Ascending aorta (tissue), 2 donors: ENCODE measurements around the gene MKNK2. TPM values are rescaled to one million over a fixed set of nuclear protein-coding genes. Genes with fewer than 3 reads are reported as not detected.
A peak's percentile ranks its signal among the peaks of the same experiment; 100 is the strongest.

ENCODE experiments used
- DNase-seq, 2 donors: peaks; one replicate each; pipeline ENCODE4 v3.0.0-alpha.2; 2019; ENCODE audit warnings: low spot score in 2 of 2
- H3K27ac ChIP-seq, 2 donors: fragments of 200-600 bp; sonication (generic); one replicate each; pipeline ENCODE4 v1.5.1; 2016 to 2017; ENCODE audit warnings: mild to moderate bottlenecking in 1 of 2
- H3K27me3 ChIP-seq: fragments of 200-600 bp; sonication (generic); one replicate; pipeline ENCODE4 v1.5.1; 2017
- H3K36me3 ChIP-seq, 2 donors: fragments of 200-600 bp; sonication (generic); one replicate each; pipeline ENCODE4 v1.5.1; 2016
- H3K4me1 ChIP-seq, 2 donors: fragments of 200-600 bp; sonication (generic); one replicate each; pipeline ENCODE4 v1.5.1; 2016 to 2017; ENCODE audit warnings: mild to moderate bottlenecking in 1 of 2
- H3K4me3 ChIP-seq, 2 donors: fragments of 200-600 bp; sonication (generic); one replicate each; pipeline ENCODE4 v1.5.1; 2016 to 2017; ENCODE audit warnings: mild to moderate bottlenecking in 1 of 2
- H3K9me3 ChIP-seq, 2 donors: fragments of 200-600 bp; sonication (generic); one replicate each; pipeline ENCODE4 v1.5.1; 2016
- intact Hi-C: fragments of 100-400 bp; cut with DNase I; formaldehyde crosslinking; loops from one replicate; pipeline ENCODE4 v1.15.1; 2023
- total RNA-seq: library from RNA; depleted of rRNA; stranded (reverse); fragments of >200 nt; gene quantifications from one replicate; pipeline ENCODE4 v1.1.0, GENCODE V29; 2016
- TF ChIP-seq, protein P1 (sequence below), 3 experiments: fragments of 200-600 bp in 2 of 3; fragments of 450-650 bp in 1 of 3; sonication (generic) in 2 of 3; IDR thresholded peaks; one replicate each; pipeline ENCODE4 v1.5.1; 2016 to 2019; ENCODE audit warnings: antibody characterized with exemption in 3 of 3, mild to moderate bottlenecking in 1 of 3, moderate library complexity in 1 of 3

The MKNK2 gene
- total RNA-seq, 1 donor from 2014 or later: 228 TPM

DNA sequence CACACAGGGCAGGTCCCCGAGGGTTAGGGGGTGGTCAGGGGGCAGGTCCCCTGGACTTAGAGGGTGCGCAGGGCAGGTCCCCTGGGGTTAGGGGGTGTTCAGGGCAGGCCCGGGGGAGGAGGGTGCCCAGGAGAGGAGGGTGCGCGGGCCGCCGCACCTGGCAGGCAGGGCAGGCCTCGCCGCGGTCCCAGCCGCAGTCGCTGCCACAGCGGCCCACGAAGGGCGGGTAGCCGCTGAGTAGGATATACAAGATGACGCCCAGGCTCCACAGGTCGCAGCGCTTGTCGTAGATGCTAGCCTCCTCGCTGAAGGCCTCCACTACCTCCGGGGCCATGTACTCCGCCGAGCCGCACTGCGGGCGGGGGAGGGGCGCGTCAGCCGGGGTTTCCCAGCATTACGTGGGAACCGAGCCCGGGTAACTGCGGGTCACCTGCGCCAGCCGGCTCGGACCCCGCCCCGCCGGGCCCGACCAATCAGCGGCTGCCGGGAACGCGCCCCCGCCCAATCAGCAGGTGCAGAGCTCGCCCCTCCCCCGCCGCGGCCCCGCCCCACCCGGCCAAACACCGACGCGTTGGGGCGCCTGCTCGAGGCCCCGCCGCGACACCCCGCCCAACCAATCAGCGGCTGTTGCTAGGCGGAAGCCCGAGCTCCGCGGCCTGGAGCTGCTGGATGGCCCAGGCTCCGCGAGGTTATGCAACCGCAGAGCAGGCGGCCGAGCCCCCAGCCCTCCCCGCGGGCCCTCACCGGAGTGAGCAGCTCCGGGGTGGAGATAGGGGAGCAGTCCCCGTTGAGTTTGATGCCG lies 9.2 kb downstream of the MKNK2 start:
- Histone ChIP-seq H3K27me3 (no peaks in the 10 kb centered on the region), H3K4me3 (peak overlapping the region; percentile 4 to 57), H3K9me3 (no peaks in the 10 kb centered on the region), H3K36me3 (peaks cover 63 to 75% of the 10 kb centered on the region in 2 donors), H3K4me1 (peaks cover 18 to 27% of the 10 kb centered on the region in 2 donors), H3K27ac (peak overlapping the region; percentile 91 to 94)
- DNase-seq: peak; percentile 94 to 99
- intact Hi-C loops: loop anchor here (1.0 kb wide), 3 partner anchors 9 to 19 kb away; partner anchors contain the start of gene MKNK2
- TF ChIP-seq, protein P1, sequence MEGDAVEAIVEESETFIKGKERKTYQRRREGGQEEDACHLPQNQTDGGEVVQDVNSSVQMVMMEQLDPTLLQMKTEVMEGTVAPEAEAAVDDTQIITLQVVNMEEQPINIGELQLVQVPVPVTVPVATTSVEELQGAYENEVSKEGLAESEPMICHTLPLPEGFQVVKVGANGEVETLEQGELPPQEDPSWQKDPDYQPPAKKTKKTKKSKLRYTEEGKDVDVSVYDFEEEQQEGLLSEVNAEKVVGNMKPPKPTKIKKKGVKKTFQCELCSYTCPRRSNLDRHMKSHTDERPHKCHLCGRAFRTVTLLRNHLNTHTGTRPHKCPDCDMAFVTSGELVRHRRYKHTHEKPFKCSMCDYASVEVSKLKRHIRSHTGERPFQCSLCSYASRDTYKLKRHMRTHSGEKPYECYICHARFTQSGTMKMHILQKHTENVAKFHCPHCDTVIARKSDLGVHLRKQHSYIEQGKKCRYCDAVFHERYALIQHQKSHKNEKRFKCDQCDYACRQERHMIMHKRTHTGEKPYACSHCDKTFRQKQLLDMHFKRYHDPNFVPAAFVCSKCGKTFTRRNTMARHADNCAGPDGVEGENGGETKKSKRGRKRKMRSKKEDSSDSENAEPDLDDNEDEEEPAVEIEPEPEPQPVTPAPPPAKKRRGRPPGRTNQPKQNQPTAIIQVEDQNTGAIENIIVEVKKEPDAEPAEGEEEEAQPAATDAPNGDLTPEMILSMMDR (IDR thresholded peaks at IDR 0.05): no peak

DNA sequence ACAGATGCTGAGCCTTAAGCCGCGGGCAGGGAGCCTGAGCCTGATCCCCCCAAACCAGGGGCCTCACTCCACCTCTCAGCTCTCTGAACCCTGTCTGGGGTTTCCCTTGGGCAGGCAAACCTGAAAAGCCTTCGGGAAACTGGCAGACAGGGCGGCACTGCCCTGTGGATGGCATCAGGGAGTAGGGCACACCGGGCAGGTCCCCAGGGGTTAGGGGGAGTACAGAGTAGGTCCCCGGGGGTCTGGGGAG lies 9.7 kb downstream of the MKNK2 start:
- TF ChIP-seq, protein P1 (IDR thresholded peaks at IDR 0.05): no peak
- H3K9me3 ChIP-seq: no peaks in the 10 kb centered on the region
- peaks cover 16 to 25% of the 10 kb centered on the region in 2 donors for H3K4me1 ChIP-seq
- H3K27ac ChIP-seq: peak overlapping the region; percentile 91 to 94
- DNase-seq: no peak
- peak overlapping the region in 1 of 2 donors; percentile 53 for H3K4me3 ChIP-seq
- peaks cover 58 to 74% of the 10 kb centered on the region in 2 donors for H3K36me3 ChIP-seq
- H3K27me3 ChIP-seq: no peaks in the 10 kb centered on the region
- intact Hi-C loops: no loop called here

DNA sequence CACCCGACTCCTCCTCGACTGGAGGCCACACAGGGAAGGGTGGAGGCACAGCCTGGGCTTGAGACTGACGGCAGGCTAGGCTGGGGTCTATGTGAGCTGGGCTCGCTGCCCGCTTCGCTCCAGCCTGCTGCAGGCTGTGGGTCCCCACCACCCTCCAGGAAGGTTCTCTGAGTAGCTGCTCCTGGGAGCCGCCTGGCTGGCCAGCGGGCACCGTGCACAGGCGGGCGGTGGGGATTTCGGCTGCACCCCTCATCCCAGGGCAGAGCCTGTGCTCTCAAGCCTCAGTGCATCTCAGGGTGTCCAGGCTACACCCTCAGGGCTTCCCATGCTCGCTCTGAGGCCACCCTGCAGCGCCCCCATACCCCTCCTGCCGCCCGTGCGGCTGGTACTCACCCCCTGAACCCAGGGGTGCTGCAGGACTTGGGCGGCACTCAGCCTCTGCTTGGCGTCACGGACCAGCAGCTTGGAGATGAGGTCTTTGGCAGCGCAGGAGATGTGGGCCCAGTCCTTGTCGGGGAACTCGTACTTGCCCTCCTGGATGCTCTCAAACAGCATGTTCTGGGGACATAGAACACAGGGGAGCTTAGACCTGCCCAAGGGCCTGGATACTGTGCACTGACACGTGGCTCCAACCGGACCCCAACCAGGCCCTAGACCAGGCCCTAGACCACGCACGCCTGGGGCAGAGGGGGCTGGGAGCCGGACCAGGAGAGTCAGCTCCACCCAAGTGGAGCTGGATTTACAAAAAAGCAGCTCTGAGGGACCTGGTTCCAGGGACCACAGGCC lies 10.2 kb downstream of the MKNK2 start:
- Histone ChIP-seq H3K4me3 (peak overlapping the region in 1 of 2 donors; percentile 53), H3K27ac (peak overlapping the region; percentile 91 to 94), H3K4me1 (peaks cover 16 to 25% of the 10 kb centered on the region in 2 donors), H3K27me3 (no peaks in the 10 kb centered on the region), H3K9me3 (peaks cover 2 to 3% of the 10 kb centered on the region in 2 donors), H3K36me3 (peaks cover 53 to 69% of the 10 kb centered on the region in 2 donors)
- TF ChIP-seq, protein P1 (IDR thresholded peaks at IDR 0.05): no peak
- no peak for DNase-seq
- intact Hi-C loops: no loop called here

DNA sequence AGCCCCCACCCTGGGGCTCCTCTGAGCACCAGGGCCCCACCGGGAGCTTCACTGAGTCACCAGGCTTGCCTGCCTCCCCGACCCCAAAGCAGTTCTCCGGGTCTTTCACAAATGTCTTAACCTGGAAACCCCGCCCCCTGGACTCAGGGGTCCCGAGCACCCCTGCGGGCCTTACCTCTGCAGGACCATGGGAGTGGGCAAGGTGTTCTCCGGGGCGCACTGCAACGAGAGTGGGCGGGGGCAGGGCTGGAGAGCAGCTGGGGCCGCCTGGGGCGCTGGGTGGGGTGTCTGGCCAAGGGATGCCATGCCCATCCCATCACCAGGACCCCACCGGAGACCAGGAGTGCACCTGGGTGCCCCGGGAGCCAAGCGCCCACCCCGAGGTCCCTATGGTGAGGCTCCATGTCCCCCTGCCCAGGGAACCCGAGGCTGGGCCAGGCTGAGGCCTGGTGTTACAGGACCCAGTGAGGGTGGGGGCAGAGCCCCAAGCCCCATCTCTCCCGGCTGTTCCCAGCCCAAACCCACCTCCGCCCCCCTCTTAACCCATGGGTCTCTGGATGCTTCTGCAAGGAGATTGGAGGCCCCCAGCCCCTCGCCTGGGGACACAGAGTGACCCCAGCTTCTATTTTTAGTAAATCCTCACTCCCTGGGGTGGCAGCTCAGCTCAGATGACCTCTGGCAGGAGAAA lies 10.9 kb downstream of the MKNK2 start:
- TF ChIP-seq, protein P1 (IDR thresholded peaks at IDR 0.05): no peak
- Histone ChIP-seq H3K9me3 (peaks cover 4 to 9% of the 10 kb centered on the region in 2 donors), H3K4me1 (peaks cover 16 to 20% of the 10 kb centered on the region in 2 donors), H3K27me3 (no peaks in the 10 kb centered on the region), H3K27ac (peak overlapping the region; percentile 91 to 94), H3K36me3 (peaks cover 46 to 62% of the 10 kb centered on the region in 2 donors), H3K4me3 (no peak overlapping the region)
- DNase-seq: no peak
- intact Hi-C loops: no loop called here

DNA sequence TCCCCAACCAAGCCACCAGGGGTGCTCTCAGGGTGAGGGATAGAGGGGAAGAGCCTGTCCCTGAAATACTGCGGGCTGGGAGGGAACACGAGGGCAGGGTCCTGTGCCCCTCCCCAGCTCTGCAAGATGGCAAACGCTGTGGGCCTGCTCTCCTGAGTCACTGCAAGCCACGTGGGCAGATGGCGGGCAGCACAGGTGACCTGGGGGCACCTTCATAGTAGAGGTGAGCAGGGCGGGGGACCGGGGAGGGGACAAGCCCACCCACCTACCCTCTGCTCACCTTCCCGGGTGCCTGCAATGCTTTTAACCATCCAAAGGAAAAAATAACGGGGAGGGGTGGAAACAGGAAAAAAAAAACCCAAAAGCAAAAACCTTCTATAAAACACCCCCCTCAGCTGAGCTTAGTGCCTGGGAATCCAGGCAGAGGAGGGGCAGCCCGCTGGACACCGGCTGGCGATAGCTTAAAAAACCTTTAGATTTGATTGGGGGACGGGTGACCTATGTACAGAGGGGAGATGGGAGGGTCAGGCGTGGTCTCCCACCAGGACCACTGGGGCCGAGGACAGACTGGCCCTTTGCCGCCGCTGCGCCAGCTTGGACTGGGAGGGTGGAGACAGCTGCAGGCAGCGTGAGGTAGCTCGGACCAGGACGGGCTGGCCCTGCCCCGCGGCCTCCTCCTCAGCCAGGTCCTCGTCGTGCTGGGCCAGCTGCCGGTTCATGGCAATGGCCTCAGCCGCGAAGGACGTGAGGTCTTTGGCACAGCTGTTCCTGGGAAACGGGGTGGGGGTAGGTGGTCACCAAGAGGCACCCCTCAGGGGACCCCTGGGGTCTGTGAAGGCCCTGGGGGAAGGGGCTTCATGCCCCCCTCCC lies 11.7 kb downstream of the MKNK2 start:
- TF ChIP-seq, protein P1 (IDR thresholded peaks at IDR 0.05): no peak
- peaks cover 4 to 9% of the 10 kb centered on the region in 2 donors for H3K9me3 ChIP-seq
- no peak for DNase-seq
- no peak overlapping the region for H3K4me3 ChIP-seq
- intact Hi-C loops: no loop called here
- H3K4me1 ChIP-seq: peaks cover 16 to 20% of the 10 kb centered on the region in 2 donors
- peak overlapping the region in 1 of 2 donors; percentile 94 for H3K27ac ChIP-seq
- no peaks in the 10 kb centered on the region for H3K27me3 ChIP-seq
- peaks cover 39 to 54% of the 10 kb centered on the region in 2 donors for H3K36me3 ChIP-seq
